Measurements from ENCODE around the gene CASQ2.

DNA sequence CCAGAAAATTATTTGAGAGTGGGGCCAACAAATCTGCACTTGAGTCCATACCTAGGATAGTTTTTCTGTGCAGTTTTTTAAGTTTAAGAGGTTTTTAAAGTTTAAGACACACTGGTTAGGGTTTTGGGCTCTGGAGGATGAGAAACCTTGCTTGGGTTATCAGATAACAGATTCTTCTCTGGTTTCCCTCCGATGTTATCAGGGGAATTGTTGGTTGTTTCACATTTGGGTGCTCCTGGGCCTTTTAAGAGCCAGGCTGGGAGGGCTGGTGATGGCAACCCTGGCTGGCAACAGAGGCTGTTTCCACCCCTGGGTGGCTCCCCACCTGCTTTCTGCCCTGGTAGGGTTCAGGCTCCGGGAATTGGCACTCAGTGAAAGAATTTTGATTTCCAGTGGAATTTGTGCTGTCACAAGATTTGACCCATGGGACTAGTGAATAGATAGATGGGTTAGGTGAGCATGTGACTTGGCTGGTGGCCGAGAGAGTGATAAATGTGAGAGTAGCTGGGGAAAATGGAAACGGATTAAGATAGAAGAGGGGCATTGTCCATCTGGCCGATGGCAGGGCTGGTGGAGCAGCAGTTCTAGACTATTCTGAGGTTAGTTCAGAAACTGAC is 111.9 kb downstream of the CASQ2 start:
- TF ChIP-seq, protein P1, sequence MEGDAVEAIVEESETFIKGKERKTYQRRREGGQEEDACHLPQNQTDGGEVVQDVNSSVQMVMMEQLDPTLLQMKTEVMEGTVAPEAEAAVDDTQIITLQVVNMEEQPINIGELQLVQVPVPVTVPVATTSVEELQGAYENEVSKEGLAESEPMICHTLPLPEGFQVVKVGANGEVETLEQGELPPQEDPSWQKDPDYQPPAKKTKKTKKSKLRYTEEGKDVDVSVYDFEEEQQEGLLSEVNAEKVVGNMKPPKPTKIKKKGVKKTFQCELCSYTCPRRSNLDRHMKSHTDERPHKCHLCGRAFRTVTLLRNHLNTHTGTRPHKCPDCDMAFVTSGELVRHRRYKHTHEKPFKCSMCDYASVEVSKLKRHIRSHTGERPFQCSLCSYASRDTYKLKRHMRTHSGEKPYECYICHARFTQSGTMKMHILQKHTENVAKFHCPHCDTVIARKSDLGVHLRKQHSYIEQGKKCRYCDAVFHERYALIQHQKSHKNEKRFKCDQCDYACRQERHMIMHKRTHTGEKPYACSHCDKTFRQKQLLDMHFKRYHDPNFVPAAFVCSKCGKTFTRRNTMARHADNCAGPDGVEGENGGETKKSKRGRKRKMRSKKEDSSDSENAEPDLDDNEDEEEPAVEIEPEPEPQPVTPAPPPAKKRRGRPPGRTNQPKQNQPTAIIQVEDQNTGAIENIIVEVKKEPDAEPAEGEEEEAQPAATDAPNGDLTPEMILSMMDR (IDR thresholded peaks at IDR 0.05) = no peak
- TF ChIP-seq POLR2A (IDR thresholded peaks at IDR 0.05) = no peak
